ENCODE results near the gene KRTAP5-4. TPM values are rescaled to one million over a fixed set of nuclear protein-coding genes. Genes with fewer than 3 reads are reported as not detected.
"Not testable (repeated sequence)": the region's sequence is repeated elsewhere in the genome, so short reads cannot be mapped to it uniquely, and the experiment has no call there.

The KRTAP5-4 gene
- total RNA-seq, 2 donors from 2014 or later, result not detected

DNA sequence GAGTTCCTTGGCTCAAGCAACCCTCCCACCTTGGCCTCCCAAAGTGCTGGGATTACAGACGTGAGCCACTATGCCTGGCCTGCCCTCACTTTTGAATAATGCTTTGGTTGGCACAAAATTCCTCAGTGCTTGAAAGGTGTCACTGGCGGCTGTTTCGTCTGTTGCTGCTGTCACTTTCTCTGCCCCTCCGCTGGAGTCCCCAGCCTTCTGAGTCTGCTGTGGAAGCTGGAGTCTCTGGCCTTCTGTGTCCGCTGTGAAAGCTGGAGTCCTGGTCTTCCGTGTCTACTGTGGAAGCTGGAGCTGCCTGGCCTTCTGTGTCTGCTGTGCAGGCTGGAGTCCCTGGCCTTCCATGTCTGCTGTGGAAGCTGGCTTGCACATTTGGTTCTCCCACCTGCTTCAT is 31.9 kb downstream of the KRTAP5-4 start:
- 92% methylated on average over 6 of the region's 6 CpGs for WGBS
- no peak for DNase-seq (ENCODE audit: low spot score)
- H3K4me3 ChIP-seq, result no peak overlapping the region
- H3K36me3 ChIP-seq, result no peaks in the 10 kb centered on the region
- TF ChIP-seq POLR2AphosphoS5 (IDR thresholded peaks at IDR 0.05), result no peak
- TF ChIP-seq POLR2A (IDR thresholded peaks at IDR 0.05), result no peak
- TF ChIP-seq, protein P1, sequence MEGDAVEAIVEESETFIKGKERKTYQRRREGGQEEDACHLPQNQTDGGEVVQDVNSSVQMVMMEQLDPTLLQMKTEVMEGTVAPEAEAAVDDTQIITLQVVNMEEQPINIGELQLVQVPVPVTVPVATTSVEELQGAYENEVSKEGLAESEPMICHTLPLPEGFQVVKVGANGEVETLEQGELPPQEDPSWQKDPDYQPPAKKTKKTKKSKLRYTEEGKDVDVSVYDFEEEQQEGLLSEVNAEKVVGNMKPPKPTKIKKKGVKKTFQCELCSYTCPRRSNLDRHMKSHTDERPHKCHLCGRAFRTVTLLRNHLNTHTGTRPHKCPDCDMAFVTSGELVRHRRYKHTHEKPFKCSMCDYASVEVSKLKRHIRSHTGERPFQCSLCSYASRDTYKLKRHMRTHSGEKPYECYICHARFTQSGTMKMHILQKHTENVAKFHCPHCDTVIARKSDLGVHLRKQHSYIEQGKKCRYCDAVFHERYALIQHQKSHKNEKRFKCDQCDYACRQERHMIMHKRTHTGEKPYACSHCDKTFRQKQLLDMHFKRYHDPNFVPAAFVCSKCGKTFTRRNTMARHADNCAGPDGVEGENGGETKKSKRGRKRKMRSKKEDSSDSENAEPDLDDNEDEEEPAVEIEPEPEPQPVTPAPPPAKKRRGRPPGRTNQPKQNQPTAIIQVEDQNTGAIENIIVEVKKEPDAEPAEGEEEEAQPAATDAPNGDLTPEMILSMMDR (IDR thresholded peaks at IDR 0.05), result no peak
- no peaks in the 10 kb centered on the region for H3K9me3 ChIP-seq
- H3K4me1 ChIP-seq (replicated peaks), result no peaks in the 10 kb centered on the region
- intact Hi-C loops (cut with DNase I), result no loop called here
- no peak overlapping the region for H3K27ac ChIP-seq
- peaks cover 2% of the 10 kb centered on the region for H3K27me3 ChIP-seq (replicated peaks; ENCODE audit: insufficient read depth)

DNA sequence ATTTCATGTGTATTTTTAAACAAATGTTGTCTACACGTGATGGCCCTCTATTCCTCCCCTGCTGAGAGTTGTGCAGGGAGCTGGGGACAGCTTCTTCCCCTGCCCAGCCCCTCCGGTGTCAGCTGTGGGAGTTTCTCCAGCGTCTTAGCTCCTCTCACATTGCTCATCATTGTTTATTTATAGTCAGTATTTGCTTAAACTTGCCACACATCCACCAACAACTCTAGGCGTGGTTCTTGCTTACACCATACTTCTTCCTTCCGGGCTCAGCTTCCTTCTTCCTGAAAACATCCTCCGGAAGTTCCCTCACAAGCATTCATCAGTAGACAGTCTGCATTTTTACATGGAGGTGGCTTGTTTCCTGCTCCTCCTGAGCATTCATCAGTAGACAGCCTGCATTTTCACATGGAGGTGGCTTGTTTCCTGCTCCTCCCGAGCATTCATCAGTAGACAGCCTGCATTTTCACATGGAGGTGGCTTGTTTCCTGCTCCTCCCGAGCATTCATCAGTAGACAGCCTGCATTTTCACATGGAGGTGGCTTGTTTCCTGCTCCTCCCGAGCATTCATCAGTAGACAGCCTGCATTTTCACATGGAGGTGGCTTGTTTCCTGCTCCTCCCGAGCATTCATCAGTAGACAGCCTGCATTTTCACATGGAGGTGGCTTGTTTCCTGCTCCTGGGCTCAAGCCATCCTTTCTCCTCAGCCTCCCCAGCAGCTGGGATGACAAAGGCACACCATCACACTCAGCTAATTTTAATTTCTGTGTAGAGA is 32.6 kb downstream of the KRTAP5-4 start:
- H3K27ac ChIP-seq; DNase-seq (ENCODE audit: low spot score); H3K36me3 ChIP-seq; H3K4me1 ChIP-seq (replicated peaks); H3K27me3 ChIP-seq (replicated peaks; ENCODE audit: insufficient read depth); intact Hi-C loops (cut with DNase I); H3K9me3 ChIP-seq; H3K4me3 ChIP-seq: not testable (repeated sequence)
- WGBS, result 40% methylated on average over 8 of the region's 10 CpGs

DNA sequence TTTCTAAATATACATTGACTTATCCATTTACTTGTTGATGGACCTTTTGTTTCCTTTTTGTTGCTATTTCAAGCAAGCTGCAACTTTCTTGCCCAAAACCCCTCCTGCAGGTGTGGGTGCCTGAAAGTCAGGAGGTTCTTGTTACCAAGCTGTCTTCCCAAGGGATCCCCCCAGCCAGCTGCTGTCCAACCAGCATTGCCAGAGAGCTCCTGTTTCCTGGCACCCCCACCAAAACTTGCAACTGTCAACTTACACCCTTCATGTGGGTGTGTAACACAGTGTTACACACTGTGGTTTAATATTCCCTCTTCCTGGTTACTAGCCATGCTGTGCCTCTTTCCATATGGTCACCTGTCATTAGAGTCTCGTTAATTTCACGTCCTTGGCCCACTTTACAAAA is 35.2 kb downstream of the KRTAP5-4 start:
- H3K4me3 ChIP-seq, result no peak overlapping the region
- H3K4me1 ChIP-seq (replicated peaks), result no peaks in the 10 kb centered on the region
- intact Hi-C loops (cut with DNase I), result no loop called here
- 60% methylated on average over 2 of the region's 2 CpGs for WGBS
- H3K36me3 ChIP-seq, result no peaks in the 10 kb centered on the region
- TF ChIP-seq POLR2AphosphoS5 (IDR thresholded peaks at IDR 0.05) (no peak), POLR2A (IDR thresholded peaks at IDR 0.05) (no peak)
- TF ChIP-seq, protein P1 (IDR thresholded peaks at IDR 0.05), result no peak
- peaks cover 2% of the 10 kb centered on the region for H3K27me3 ChIP-seq (replicated peaks; ENCODE audit: insufficient read depth)
- H3K9me3 ChIP-seq, result no peaks in the 10 kb centered on the region
- H3K27ac ChIP-seq, result no peak overlapping the region
- DNase-seq (ENCODE audit: low spot score), result no peak

DNA sequence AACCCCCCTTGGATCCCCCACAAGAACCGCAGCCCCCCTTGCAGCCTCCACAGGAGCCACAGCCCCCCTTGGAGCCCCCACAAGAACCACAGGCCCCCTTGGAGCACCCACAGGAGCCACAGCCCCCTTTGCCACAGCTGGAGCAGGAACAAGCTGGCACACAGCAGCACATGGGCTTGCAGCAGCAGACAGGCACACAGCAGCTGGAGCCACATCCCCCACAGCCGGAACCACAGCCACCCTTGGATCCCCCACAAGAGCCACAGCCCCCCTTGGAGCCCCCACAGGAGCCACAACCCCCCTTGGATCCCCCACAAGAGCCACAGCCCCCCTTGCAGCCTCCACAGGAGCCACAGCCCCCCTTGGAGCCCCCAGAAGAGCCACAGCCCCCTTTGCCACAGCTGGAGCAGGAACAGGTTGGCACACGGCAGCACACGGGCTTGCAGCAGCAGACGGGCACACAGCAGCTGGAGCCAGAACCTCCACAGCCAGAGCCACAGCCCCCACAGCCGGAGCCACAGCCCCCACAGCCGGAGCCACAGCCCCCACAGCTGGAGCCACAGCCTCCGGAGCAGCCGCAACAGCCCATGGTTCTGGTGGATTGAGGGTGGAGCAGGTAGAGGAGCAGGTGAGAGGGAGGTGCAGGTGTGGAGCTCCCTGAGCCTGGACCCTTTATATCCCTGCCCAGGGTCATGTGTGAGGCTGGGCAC is 37.1 kb downstream of the KRTAP5-4 start, which contains the start of gene KRTAP5-1:
Gene KRTAP5-1, minus strand, starts transcription at position 623 of the 710 bp plus-strand sequence. Its CDS starts 34 bp downstream, at position 589.
- H3K9me3 ChIP-seq, result not testable (repeated sequence)

DNA sequence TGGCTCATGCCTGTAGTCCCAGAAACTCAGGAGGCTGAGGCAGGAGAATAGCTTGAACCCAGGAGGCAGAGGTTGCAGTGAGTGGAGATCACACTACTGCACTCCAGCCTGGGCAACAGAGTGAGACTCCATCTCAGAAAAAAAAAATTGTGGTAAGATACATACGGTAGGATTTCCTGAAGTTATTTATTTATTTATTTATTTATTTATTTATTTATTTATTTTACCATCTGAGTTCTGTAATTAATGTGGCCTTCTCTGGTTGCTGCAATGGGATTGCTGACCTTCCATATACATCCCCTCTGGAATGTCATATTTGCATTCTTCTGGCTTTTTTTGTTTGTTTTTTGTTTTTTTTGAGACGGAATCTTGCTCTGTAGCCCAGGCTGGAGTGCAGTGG is 39.0 kb downstream of the KRTAP5-4 start:
- H3K27ac ChIP-seq; H3K36me3 ChIP-seq; DNase-seq (ENCODE audit: low spot score); H3K27me3 ChIP-seq (replicated peaks; ENCODE audit: insufficient read depth); H3K4me1 ChIP-seq (replicated peaks); H3K4me3 ChIP-seq; H3K9me3 ChIP-seq: not testable (repeated sequence)
- 84% methylated on average over 2 of the region's 2 CpGs for WGBS
- intact Hi-C loops (cut with DNase I), result loop anchor here (5.0 kb wide), 1 partner anchor 386 kb away; no protein-coding TSS in a partner anchor

More for the DNA sequence above, 37.1 kb downstream of the KRTAP5-4 start, which contains the start of gene KRTAP5-1:
- H3K36me3 ChIP-seq; H3K4me1 ChIP-seq (replicated peaks); DNase-seq (ENCODE audit: low spot score); H3K27ac ChIP-seq; H3K4me3 ChIP-seq; H3K27me3 ChIP-seq (replicated peaks; ENCODE audit: insufficient read depth): not testable (repeated sequence)
- WGBS, result 83% methylated on average over 8 of the region's 9 CpGs
- intact Hi-C loops (cut with DNase I), result loop anchor here (5.0 kb wide), 1 partner anchor 388 kb away; no protein-coding TSS in a partner anchor

DNA sequence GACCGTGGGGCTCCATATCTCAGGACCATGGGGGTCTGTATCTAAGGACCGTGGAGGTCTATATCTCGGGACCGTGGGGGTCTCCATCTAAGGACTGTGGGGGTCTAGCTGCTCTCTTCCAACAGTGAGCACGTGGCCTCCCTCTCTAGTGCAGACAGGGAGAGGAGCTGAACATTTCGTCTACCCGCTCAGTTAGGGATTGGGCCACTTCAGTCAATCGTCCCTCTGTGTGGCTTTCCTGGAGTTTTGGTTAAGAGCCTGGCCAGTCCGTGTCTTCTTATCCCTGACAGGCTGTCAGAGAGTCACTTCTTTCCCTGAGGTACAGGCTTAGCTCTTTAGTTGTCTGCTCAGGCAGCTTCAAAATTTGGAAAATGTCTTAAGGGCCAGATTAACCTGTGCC is 40.0 kb downstream of the KRTAP5-4 start:
- TF ChIP-seq POLR2A (IDR thresholded peaks at IDR 0.05) (no peak), POLR2AphosphoS5 (IDR thresholded peaks at IDR 0.05) (no peak)
- TF ChIP-seq, protein P1 (IDR thresholded peaks at IDR 0.05), result no peak
- no peak overlapping the region for H3K4me3 ChIP-seq
- intact Hi-C loops (cut with DNase I), result loop anchor here (5.0 kb wide), 1 partner anchor 385 kb away; no protein-coding TSS in a partner anchor
- no peaks in the 10 kb centered on the region for H3K9me3 ChIP-seq
- H3K36me3 ChIP-seq, result no peaks in the 10 kb centered on the region
- 84% methylated on average over 9 of the region's 9 CpGs for WGBS
- H3K27me3 ChIP-seq (replicated peaks; ENCODE audit: insufficient read depth), result peaks cover 2% of the 10 kb centered on the region
- no peaks in the 10 kb centered on the region for H3K4me1 ChIP-seq (replicated peaks)
- DNase-seq (ENCODE audit: low spot score), result no peak
- no peak overlapping the region for H3K27ac ChIP-seq

Data from prostate gland (tissue), 2 donors.